Thyroid gland (tissue), 4 donors: ENCODE data around the gene CEP295NL. TPM values are rescaled to one million over a fixed set of nuclear protein-coding genes. Genes with fewer than 3 reads are reported as not detected.

ENCODE experiments used
- DNase-seq, 2 donors: peaks; one replicate each; pipeline ENCODE4 v3.0.0-alpha.2; 2019
- H3K27ac ChIP-seq, 3 donors: fragments of 200-600 bp; sonication (generic); 1 replicate in 2 of 3; 2 replicates in 1 of 3; pipeline ENCODE4 v1.5.1; 2016 to 2019; ENCODE audit warnings: mild to moderate bottlenecking in 1 of 3, moderate library complexity in 1 of 3
- H3K27me3 ChIP-seq: fragments of 200-600 bp; sonication (generic); one replicate; pipeline ENCODE4 v1.5.1; 2019
- H3K36me3 ChIP-seq, 2 donors: fragments of 200-600 bp; sonication (generic); one replicate each; pipeline ENCODE4 v1.5.1; 2016 to 2019
- H3K4me1 ChIP-seq, 2 donors: fragments of 200-600 bp; sonication (generic); one replicate each; pipeline ENCODE4 v1.5.1; 2017 to 2019
- H3K4me3 ChIP-seq, 3 donors: fragments of 200-600 bp; sonication (generic); replicated peaks in 1 of 3; 1 replicate in 2 of 3; 2 replicates in 1 of 3; pipeline ENCODE4 v1.5.1; 2016; ENCODE audit warnings: mild to moderate bottlenecking in 1 of 3
- H3K9me3 ChIP-seq: fragments of 200-600 bp; sonication (generic); one replicate; pipeline ENCODE4 v1.5.1; 2017
- CTCF ChIP-seq, 6 experiments: fragments of 200-600 bp in 3 of 6; fragments of 450-650 bp in 3 of 6; sonication (generic) in 3 of 6; IDR thresholded peaks; one replicate each; pipeline ENCODE4 v1.5.1; 2016 to 2019; ENCODE audit warnings: antibody characterized with exemption in 6 of 6, mild to moderate bottlenecking in 2 of 6, inconsistent platforms in 1 of 6, moderate library complexity in 1 of 6
- POLR2A ChIP-seq, 2 donors: fragments of 450-650 bp; IDR thresholded peaks; one replicate each; pipeline ENCODE4 v1.6.1; 2017; ENCODE audit warnings: antibody characterized with exemption in 2 of 2, mild to moderate bottlenecking in 2 of 2, moderate library complexity in 1 of 2
- WGBS, 2 donors: methylation state at CpG; one replicate each; pipeline ENCODE4 v1.1.5; 2017; 5-methylcytosine and 5-hydroxymethylcytosine counted together
- intact Hi-C: fragments of 100-400 bp; cut with DNase I; formaldehyde crosslinking; loops from one replicate; pipeline ENCODE4 v1.15.1; 2023
- total RNA-seq, 4 donors: library from RNA; depleted of rRNA; stranded (reverse); fragments of >200 nt; gene quantifications; one replicate each; pipeline ENCODE4 v1.2.3, GENCODE V29; 2016

CEP295NL gene
- total RNA-seq, 4 donors from 2014 or later: 0.67 to 1.6 (median 1.4) TPM

GRCh38 chr17:78865682-78866390, 37.2 kb downstream of the CEP295NL start:
- 28 to 31% methylated on average over 19 of the region's 19 CpGs for whole genome bisulfite sequencing, 2 donors
- Histone ChIP-seq H3K27ac (no peak overlapping the region), H3K4me1 (no peaks in the 10 kb centered on the region), H3K27me3 (no peaks in the 10 kb centered on the region), H3K9me3 (no peaks in the 10 kb centered on the region), H3K36me3 (no peaks in the 10 kb centered on the region), H3K4me3 (no peak overlapping the region)
- no peak for TF ChIP-seq POLR2A (IDR thresholded peaks at IDR 0.05)
- peak; percentile 81 to 91 (median 88) for TF ChIP-seq CTCF (IDR thresholded peaks at IDR 0.05)
- peak; percentile 72 to 85 for DNase-seq
- intact Hi-C loops: loop anchor here (2.0 kb wide), 1 partner anchor 105 kb away; no protein-coding TSS in a partner anchor

- 77 to 80% methylated on average over 1 of the region's 1 CpG for WGBS, 2 donors
- no peak overlapping the region for H3K27ac ChIP-seq
- H3K4me1 ChIP-seq: no peaks in the 10 kb centered on the region
Observed at GRCh38 chr17:78864117-78864516, 38.9 kb downstream of the CEP295NL start.

GRCh38 chr17:78862073-78863023, 40.7 kb downstream of the CEP295NL start:
- no peaks in the 10 kb centered on the region for H3K36me3 ChIP-seq
- H3K27ac ChIP-seq: peak overlapping the region in 2 of 3 donors; percentile 55 to 61
- no peaks in the 10 kb centered on the region for H3K27me3 ChIP-seq
- WGBS, 2 donors: 75 to 84% methylated on average over 17 of the region's 17 CpGs
- no peak for TF ChIP-seq POLR2A (IDR thresholded peaks at IDR 0.05)
- no peak for TF ChIP-seq CTCF (IDR thresholded peaks at IDR 0.05)
- no peak overlapping the region for H3K4me3 ChIP-seq
- H3K4me1 ChIP-seq: no peaks in the 10 kb centered on the region
- intact Hi-C loops: no loop called here
- no peaks in the 10 kb centered on the region for H3K9me3 ChIP-seq
- peak; percentile 22 to 42 for DNase-seq

More at GRCh38 chr17:78864117-78864516, 38.9 kb downstream of the CEP295NL start:
- intact Hi-C loops: no loop called here
- TF ChIP-seq POLR2A (IDR thresholded peaks at IDR 0.05) (no peak), CTCF (IDR thresholded peaks at IDR 0.05) (no peak)
- Histone ChIP-seq H3K36me3 (no peaks in the 10 kb centered on the region), H3K9me3 (no peaks in the 10 kb centered on the region), H3K4me3 (no peak overlapping the region), H3K27me3 (no peaks in the 10 kb centered on the region)
- DNase-seq: no peak

GRCh38 chr17:78861229-78861628, 41.8 kb downstream of the CEP295NL start:
- TF ChIP-seq POLR2A (IDR thresholded peaks at IDR 0.05): no peak
- TF ChIP-seq CTCF (IDR thresholded peaks at IDR 0.05): no peak
- no peaks in the 10 kb centered on the region for H3K4me1 ChIP-seq
- H3K27ac ChIP-seq: peak overlapping the region in 2 of 3 donors; percentile 55 to 61
- H3K9me3 ChIP-seq: no peaks in the 10 kb centered on the region
- WGBS, 2 donors: 94 to 95% methylated on average over 4 of the region's 4 CpGs
- H3K27me3 ChIP-seq: no peaks in the 10 kb centered on the region
- intact Hi-C loops: no loop called here
- no peak for DNase-seq
- no peak overlapping the region for H3K4me3 ChIP-seq
- peaks cover 0 to 5% of the 10 kb centered on the region in 2 donors for H3K36me3 ChIP-seq
